Measurements from ENCODE around the gene OBP2A.

OBP2A gene

GRCh38 chr9:135565636-135566035, 19.7 kb downstream of the OBP2A start:
- H3K9ac ChIP-seq (ENCODE audit: insufficient read length), result no peak overlapping the region
- no peak overlapping the region for H3K27ac ChIP-seq
- no peaks in the 10 kb centered on the region for H3K36me3 ChIP-seq (ENCODE audit: insufficient read depth, low read length)
- no peak for DNase-seq (ENCODE audit: low read depth, low spot score)
- no peaks in the 10 kb centered on the region for H3K9me3 ChIP-seq (ENCODE audit: low read depth, low read length)
- H3K4me3 ChIP-seq, result no peak overlapping the region
- TF ChIP-seq EZH2 (IDR thresholded peaks at IDR 0.05) (no peak), FOXP2 (optimal IDR thresholded peaks at IDR 0.05; ENCODE audit: control extremely low read depth, extremely low read length, insufficient read depth) (no peak)

- H3K27ac ChIP-seq, result no peak overlapping the region
- H3K9ac ChIP-seq (ENCODE audit: insufficient read length), result no peak overlapping the region
- no peak for DNase-seq (ENCODE audit: low read depth, low spot score)
- no peaks in the 10 kb centered on the region for H3K9me3 ChIP-seq (ENCODE audit: low read depth, low read length)
- no peak overlapping the region for H3K4me3 ChIP-seq
- no peaks in the 10 kb centered on the region for H3K36me3 ChIP-seq (ENCODE audit: insufficient read depth, low read length)
- TF ChIP-seq POLR2AphosphoS5 (IDR thresholded peaks at IDR 0.05; ENCODE audit: borderline replicate concordance, low read depth, low read length) (no peak), EZH2 (IDR thresholded peaks at IDR 0.05) (no peak)
Measured at GRCh38 chr9:135566552-135566951, 20.6 kb downstream of the OBP2A start.

GRCh38 chr9:135567311-135567710, 21.4 kb downstream of the OBP2A start:
- Histone ChIP-seq H3K4me3 (no peak overlapping the region), H3K9me3 (ENCODE audit: low read depth, low read length) (no peaks in the 10 kb centered on the region), H3K9ac (ENCODE audit: insufficient read length) (no peak overlapping the region), H3K36me3 (ENCODE audit: insufficient read depth, low read length) (no peaks in the 10 kb centered on the region), H3K27ac (no peak overlapping the region)
- TF ChIP-seq EZH2 (IDR thresholded peaks at IDR 0.05) (no peak), FOXP2 (optimal IDR thresholded peaks at IDR 0.05; ENCODE audit: control extremely low read depth, extremely low read length, insufficient read depth) (no peak)
- DNase-seq (ENCODE audit: low read depth, low spot score), result no peak

GRCh38 chr9:135568026-135568425, 22.1 kb downstream of the OBP2A start:
- no peaks in the 10 kb centered on the region for H3K36me3 ChIP-seq (ENCODE audit: insufficient read depth, low read length)
- no peak for DNase-seq (ENCODE audit: low read depth, low spot score)
- H3K9me3 ChIP-seq (ENCODE audit: low read depth, low read length), result no peaks in the 10 kb centered on the region
- H3K27ac ChIP-seq, result no peak overlapping the region
- no peak for TF ChIP-seq FOXP2 (optimal IDR thresholded peaks at IDR 0.05; ENCODE audit: control extremely low read depth, extremely low read length, insufficient read depth)
- TF ChIP-seq POLR2AphosphoS5 (IDR thresholded peaks at IDR 0.05; ENCODE audit: borderline replicate concordance, low read depth, low read length), result no peak
- no peak for TF ChIP-seq EZH2 (IDR thresholded peaks at IDR 0.05)
- no peak overlapping the region for H3K9ac ChIP-seq (ENCODE audit: insufficient read length)
- no peak overlapping the region for H3K4me3 ChIP-seq

GRCh38 chr9:135570456-135570855, 24.5 kb downstream of the OBP2A start:
- H3K4me3 ChIP-seq, result no peak overlapping the region

GRCh38 chr9:135572233-135572632, 26.3 kb downstream of the OBP2A start:
- no peak overlapping the region for H3K9ac ChIP-seq (ENCODE audit: insufficient read length)
- no peak for DNase-seq (ENCODE audit: low read depth, low spot score)
- H3K36me3 ChIP-seq (ENCODE audit: insufficient read depth, low read length), result no peaks in the 10 kb centered on the region
- H3K27ac ChIP-seq, result no peak overlapping the region
- TF ChIP-seq POLR2AphosphoS5 (IDR thresholded peaks at IDR 0.05; ENCODE audit: borderline replicate concordance, low read depth, low read length) (no peak), FOXP2 (optimal IDR thresholded peaks at IDR 0.05; ENCODE audit: control extremely low read depth, extremely low read length, insufficient read depth) (no peak), EZH2 (IDR thresholded peaks at IDR 0.05) (no peak)
- no peak overlapping the region for H3K4me3 ChIP-seq
- no peaks in the 10 kb centered on the region for H3K9me3 ChIP-seq (ENCODE audit: low read depth, low read length)

More at GRCh38 chr9:135570456-135570855, 24.5 kb downstream of the OBP2A start:
- H3K9me3 ChIP-seq (ENCODE audit: low read depth, low read length), result no peaks in the 10 kb centered on the region
- TF ChIP-seq EZH2 (IDR thresholded peaks at IDR 0.05) (no peak), FOXP2 (optimal IDR thresholded peaks at IDR 0.05; ENCODE audit: control extremely low read depth, extremely low read length, insufficient read depth) (no peak), POLR2AphosphoS5 (IDR thresholded peaks at IDR 0.05; ENCODE audit: borderline replicate concordance, low read depth, low read length) (no peak)
- H3K9ac ChIP-seq (ENCODE audit: insufficient read length), result no peak overlapping the region
- DNase-seq (ENCODE audit: low read depth, low spot score), result no peak
- H3K36me3 ChIP-seq (ENCODE audit: insufficient read depth, low read length), result no peaks in the 10 kb centered on the region
- H3K27ac ChIP-seq, result no peak overlapping the region

GRCh38 chr9:135573124-135573523, 27.2 kb downstream of the OBP2A start:
- no peak for TF ChIP-seq FOXP2 (optimal IDR thresholded peaks at IDR 0.05; ENCODE audit: control extremely low read depth, extremely low read length, insufficient read depth)
- no peak for TF ChIP-seq EZH2 (IDR thresholded peaks at IDR 0.05)
- no peak for TF ChIP-seq POLR2AphosphoS5 (IDR thresholded peaks at IDR 0.05; ENCODE audit: borderline replicate concordance, low read depth, low read length)
- H3K27ac ChIP-seq, result no peak overlapping the region
- H3K36me3 ChIP-seq (ENCODE audit: insufficient read depth, low read length), result no peaks in the 10 kb centered on the region
- H3K4me3 ChIP-seq, result no peak overlapping the region
- no peaks in the 10 kb centered on the region for H3K9me3 ChIP-seq (ENCODE audit: low read depth, low read length)
- H3K9ac ChIP-seq (ENCODE audit: insufficient read length), result no peak overlapping the region
- DNase-seq (ENCODE audit: low read depth, low spot score), result no peak

- no peak for DNase-seq (ENCODE audit: low read depth, low spot score)
- no peak overlapping the region for H3K4me3 ChIP-seq
- H3K36me3 ChIP-seq (ENCODE audit: insufficient read depth, low read length), result no peaks in the 10 kb centered on the region
- H3K27ac ChIP-seq, result no peak overlapping the region
- no peak overlapping the region for H3K9ac ChIP-seq (ENCODE audit: insufficient read length)
- TF ChIP-seq FOXP2 (optimal IDR thresholded peaks at IDR 0.05; ENCODE audit: control extremely low read depth, extremely low read length, insufficient read depth), result no peak
- H3K9me3 ChIP-seq (ENCODE audit: low read depth, low read length), result no peaks in the 10 kb centered on the region
Measured at GRCh38 chr9:135574331-135574730, 28.4 kb downstream of the OBP2A start.

GRCh38 chr9:135574943-135575342, 29.0 kb downstream of the OBP2A start:
- DNase-seq (ENCODE audit: low read depth, low spot score), result no peak
- Histone ChIP-seq H3K27ac (no peak overlapping the region), H3K4me3 (no peak overlapping the region), H3K9ac (ENCODE audit: insufficient read length) (no peak overlapping the region), H3K36me3 (ENCODE audit: insufficient read depth, low read length) (no peaks in the 10 kb centered on the region), H3K9me3 (ENCODE audit: low read depth, low read length) (no peaks in the 10 kb centered on the region)
- TF ChIP-seq POLR2AphosphoS5 (IDR thresholded peaks at IDR 0.05; ENCODE audit: borderline replicate concordance, low read depth, low read length) (no peak), FOXP2 (optimal IDR thresholded peaks at IDR 0.05; ENCODE audit: control extremely low read depth, extremely low read length, insufficient read depth) (no peak), EZH2 (IDR thresholded peaks at IDR 0.05) (no peak)

Data from SK-N-MC (cell line).